VCaP (cell line): Measurements from ENCODE around the gene SLC44A5.

ENCODE experiments used
- H3K27ac ChIP-seq: fragments of 450-650 bp; 2 replicates; pipeline ENCODE4 v1.5.1; 2017
- CTCF ChIP-seq: fragments of 450-650 bp; conservative IDR thresholded peaks from 2 replicates; pipeline ENCODE4 v1.5.1; 2017; ENCODE audit warnings: mild to moderate bottlenecking, moderate library complexity

SLC44A5 gene

GRCh38 chr1:75630004-75630594 is 19.2 kb upstream of the SLC44A5 start:
- no peak for TF ChIP-seq CTCF
- no peak overlapping the region for H3K27ac ChIP-seq

- no peak for TF ChIP-seq CTCF
- H3K27ac ChIP-seq = no peak overlapping the region
Observed at GRCh38 chr1:75625795-75626194, 14.9 kb upstream of the SLC44A5 start.

- TF ChIP-seq CTCF = no peak
Observed at GRCh38 chr1:75618382-75618781, 7.5 kb upstream of the SLC44A5 start.

GRCh38 chr1:75616436-75617433 is 5.8 kb upstream of the SLC44A5 start:
- TF ChIP-seq CTCF = no peak

More at GRCh38 chr1:75618382-75618781, 7.5 kb upstream of the SLC44A5 start:
- no peak overlapping the region for H3K27ac ChIP-seq

DNA sequence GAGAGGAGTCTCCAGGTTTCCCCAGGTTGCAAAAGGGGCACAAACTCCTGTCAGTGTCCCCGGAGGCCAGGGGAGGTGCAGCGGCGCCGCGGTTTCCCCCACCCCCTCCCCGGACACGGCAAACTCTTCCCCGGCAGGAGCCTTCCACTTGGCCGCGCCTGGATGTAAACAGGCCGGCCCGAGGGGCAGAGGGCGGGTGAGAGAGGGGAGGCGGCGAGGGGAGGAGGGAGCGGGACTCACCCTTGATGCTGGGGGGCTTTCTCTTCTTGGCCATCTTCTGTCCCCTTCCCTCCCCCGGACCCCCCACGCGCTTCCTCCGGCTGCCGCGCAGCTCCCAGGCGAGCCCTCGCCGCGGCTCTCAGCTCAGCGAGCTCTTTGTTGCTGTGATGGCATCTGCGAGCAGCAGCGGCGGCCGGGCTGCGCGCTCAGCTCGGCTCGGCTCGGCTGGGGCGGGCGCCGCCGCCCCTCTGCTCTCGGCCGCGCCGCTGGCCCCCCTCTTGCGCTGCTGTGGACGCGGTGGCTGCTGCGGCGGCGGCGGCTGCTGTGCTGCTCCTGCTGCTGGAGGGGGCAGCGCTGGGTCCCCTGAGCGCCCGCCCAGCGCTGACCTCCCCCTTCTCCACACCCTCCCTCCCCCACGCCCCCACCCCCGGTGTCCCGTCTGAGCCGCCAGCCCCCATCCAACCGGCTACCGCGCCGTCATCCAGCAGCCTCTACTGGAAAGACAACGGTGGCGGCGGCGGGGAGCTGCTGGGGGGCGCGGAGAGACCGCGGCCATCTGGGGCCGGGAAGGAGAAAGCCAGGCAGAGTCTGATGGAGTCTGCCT is 4.9 kb upstream of the SLC44A5 start:
- TF ChIP-seq CTCF = no peak; the same call in 1 of the 2 replicates
- H3K27ac ChIP-seq = peak overlapping the region; percentile 80

More at GRCh38 chr1:75616436-75617433, 5.8 kb upstream of the SLC44A5 start:
- peak overlapping the region; percentile 80 for H3K27ac ChIP-seq

GRCh38 chr1:75614399-75614756 is 3.5 kb upstream of the SLC44A5 start:
- no peak for TF ChIP-seq CTCF
- peak overlapping the region; percentile 80 for H3K27ac ChIP-seq

- H3K27ac ChIP-seq = peak overlapping the region; percentile 80; the same call in 1 of the 2 replicates
- no peak for TF ChIP-seq CTCF
Observed at GRCh38 chr1:75613916-75614315, 3.0 kb upstream of the SLC44A5 start.
